Loucy (cell line): Measurements from ENCODE around the gene NOM1.

Experiments used
- H2AFZ ChIP-seq: fragments of 200-600 bp; sonication (generic); 2 replicates; pipeline ENCODE4 v1.6.0; 2016; ENCODE audit warnings: antibody characterized with exemption, mild to moderate bottlenecking, low read length, moderate library complexity
- H3F3A ChIP-seq: fragments of 200-600 bp; 2 replicates; pipeline ENCODE4 v1.6.0; 2016; ENCODE audit warnings: antibody characterized with exemption, low read depth, mild to moderate bottlenecking
- H3K27me3 ChIP-seq: fragments of 200-600 bp; sonication (generic); 2 replicates; pipeline ENCODE4 v1.6.1; 2014; ENCODE audit warnings: low read length, mild to moderate bottlenecking; ENCODE audit not compliant: insufficient read depth, poor library complexity, severe bottlenecking
- H3K36me3 ChIP-seq: fragments of 200-600 bp; sonication (generic); 2 replicates; pipeline ENCODE4 v1.6.1; 2016; ENCODE audit warnings: low read length; ENCODE audit not compliant: insufficient read depth
- H3K4me1 ChIP-seq: fragments of 200-600 bp; sonication (generic); 2 replicates; pipeline ENCODE4 v1.5.1; 2014; ENCODE audit warnings: low read length, mild to moderate bottlenecking; ENCODE audit not compliant: insufficient read depth, poor library complexity, severe bottlenecking
- H3K4me2 ChIP-seq: fragments of 200-600 bp; sonication (generic); 2 replicates; pipeline ENCODE4 v1.6.0; 2014; ENCODE audit warnings: antibody characterized with exemption, low read length, low read depth, mild to moderate bottlenecking; ENCODE audit not compliant: poor library complexity, severe bottlenecking
- H3K4me3 ChIP-seq: fragments of 200-600 bp; sonication (generic); 2 replicates; pipeline ENCODE4 v1.5.1; 2014; ENCODE audit warnings: low read length, mild to moderate bottlenecking, mixed read lengths; ENCODE audit not compliant: poor library complexity, severe bottlenecking
- H3K79me2 ChIP-seq: fragments of 200-600 bp; sonication (generic); 2 replicates; pipeline ENCODE4 v1.6.1; 2014; ENCODE audit warnings: low read length; ENCODE audit not compliant: insufficient read depth
- H3K9ac ChIP-seq: fragments of 200-600 bp; sonication (generic); 2 replicates; pipeline ENCODE4 v1.6.0; 2014; ENCODE audit warnings: mild to moderate bottlenecking, low read depth, low read length, moderate library complexity; ENCODE audit not compliant: poor library complexity, severe bottlenecking
- H3K9me2 ChIP-seq: fragments of 200-600 bp; sonication (generic); replicated peaks from 2 replicates; pipeline ENCODE4 v1.6.1; 2016; ENCODE audit warnings: low read depth, low read length, mixed read lengths
- H3K9me3 ChIP-seq: fragments of 200-600 bp; sonication (generic); 2 replicates; pipeline ENCODE4 v1.6.1; 2014; ENCODE audit warnings: mild to moderate bottlenecking, antibody characterized with exemption, low read length, low read depth; ENCODE audit not compliant: insufficient read depth
- H4K20me1 ChIP-seq: fragments of 200-600 bp; sonication (generic); 2 replicates; pipeline ENCODE4 v1.6.0; 2014; ENCODE audit warnings: antibody characterized with exemption, low read length, mild to moderate bottlenecking; ENCODE audit not compliant: insufficient read depth, poor library complexity, severe bottlenecking
- EZH2phosphoT487 ChIP-seq: fragments of 200-600 bp; IDR thresholded peaks from 2 replicates; pipeline ENCODE4 v1.6.1; 2018; ENCODE audit warnings: antibody characterized with exemption, mild to moderate bottlenecking, moderate library complexity, borderline replicate concordance
- TF ChIP-seq, protein P1 (sequence below): fragments of 200-600 bp; sonication (generic); conservative IDR thresholded peaks from 2 replicates; pipeline ENCODE4 v1.5.1; 2014; ENCODE audit warnings: mild to moderate bottlenecking, antibody characterized with exemption, low read length

Gene NOM1

DNA sequence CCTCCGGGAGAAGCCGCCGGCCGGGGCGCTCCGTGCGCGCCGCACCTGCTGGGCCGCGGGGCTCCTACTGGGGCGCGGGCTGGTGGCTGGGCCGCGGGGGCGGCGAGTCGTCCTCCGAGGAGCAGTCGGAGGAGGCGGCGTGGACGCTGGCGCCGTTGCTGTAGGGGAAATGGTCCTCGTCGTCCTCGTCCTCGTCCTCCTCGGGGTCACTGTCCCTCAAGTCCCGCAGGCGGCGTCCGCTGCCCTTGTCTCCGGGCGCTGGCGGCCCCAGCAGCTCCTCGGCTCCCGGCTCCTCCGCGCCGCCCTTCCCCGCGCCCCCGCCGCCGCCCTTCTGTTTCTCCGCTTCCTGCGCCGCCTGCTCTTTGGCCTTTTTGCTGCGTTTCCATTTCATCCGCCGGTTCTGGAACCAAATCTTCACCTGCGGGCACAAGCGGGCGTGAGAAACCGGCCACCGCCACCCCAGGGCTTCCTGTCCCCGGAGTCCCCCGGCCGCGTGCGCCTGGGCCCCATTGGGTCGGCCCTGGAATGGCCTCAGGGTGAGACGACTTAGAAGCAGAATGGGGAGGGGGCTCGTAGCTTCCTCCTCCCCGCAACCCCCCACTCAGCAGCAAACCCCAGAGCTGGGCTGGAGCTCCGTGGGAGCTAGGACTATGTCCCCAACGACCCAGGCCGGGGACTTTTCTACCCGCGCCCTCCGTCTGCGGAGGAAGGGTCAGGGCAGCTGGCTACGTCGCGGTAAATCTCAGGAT is 56.1 kb downstream of the NOM1 start:
- no peaks in the 10 kb centered on the region for H3K9me2 ChIP-seq
- no peaks in the 10 kb centered on the region for H3K79me2 ChIP-seq
- H4K20me1 ChIP-seq, result no peaks in the 10 kb centered on the region
- no peaks in the 10 kb centered on the region for H3K36me3 ChIP-seq
- H3K9me3 ChIP-seq, result no peaks in the 10 kb centered on the region
- no peak for TF ChIP-seq EZH2phosphoT487
- TF ChIP-seq, protein P1, sequence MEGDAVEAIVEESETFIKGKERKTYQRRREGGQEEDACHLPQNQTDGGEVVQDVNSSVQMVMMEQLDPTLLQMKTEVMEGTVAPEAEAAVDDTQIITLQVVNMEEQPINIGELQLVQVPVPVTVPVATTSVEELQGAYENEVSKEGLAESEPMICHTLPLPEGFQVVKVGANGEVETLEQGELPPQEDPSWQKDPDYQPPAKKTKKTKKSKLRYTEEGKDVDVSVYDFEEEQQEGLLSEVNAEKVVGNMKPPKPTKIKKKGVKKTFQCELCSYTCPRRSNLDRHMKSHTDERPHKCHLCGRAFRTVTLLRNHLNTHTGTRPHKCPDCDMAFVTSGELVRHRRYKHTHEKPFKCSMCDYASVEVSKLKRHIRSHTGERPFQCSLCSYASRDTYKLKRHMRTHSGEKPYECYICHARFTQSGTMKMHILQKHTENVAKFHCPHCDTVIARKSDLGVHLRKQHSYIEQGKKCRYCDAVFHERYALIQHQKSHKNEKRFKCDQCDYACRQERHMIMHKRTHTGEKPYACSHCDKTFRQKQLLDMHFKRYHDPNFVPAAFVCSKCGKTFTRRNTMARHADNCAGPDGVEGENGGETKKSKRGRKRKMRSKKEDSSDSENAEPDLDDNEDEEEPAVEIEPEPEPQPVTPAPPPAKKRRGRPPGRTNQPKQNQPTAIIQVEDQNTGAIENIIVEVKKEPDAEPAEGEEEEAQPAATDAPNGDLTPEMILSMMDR, result no peak
- H3K4me3 ChIP-seq, result no peak overlapping the region
- no peaks in the 10 kb centered on the region for H3K4me1 ChIP-seq
- no peaks in the 10 kb centered on the region for H3F3A ChIP-seq
- no peak overlapping the region for H3K4me2 ChIP-seq
- no peak overlapping the region for H3K9ac ChIP-seq
- H3K27me3 ChIP-seq, result no peaks in the 10 kb centered on the region
- no peak overlapping the region for H2AFZ ChIP-seq

DNA sequence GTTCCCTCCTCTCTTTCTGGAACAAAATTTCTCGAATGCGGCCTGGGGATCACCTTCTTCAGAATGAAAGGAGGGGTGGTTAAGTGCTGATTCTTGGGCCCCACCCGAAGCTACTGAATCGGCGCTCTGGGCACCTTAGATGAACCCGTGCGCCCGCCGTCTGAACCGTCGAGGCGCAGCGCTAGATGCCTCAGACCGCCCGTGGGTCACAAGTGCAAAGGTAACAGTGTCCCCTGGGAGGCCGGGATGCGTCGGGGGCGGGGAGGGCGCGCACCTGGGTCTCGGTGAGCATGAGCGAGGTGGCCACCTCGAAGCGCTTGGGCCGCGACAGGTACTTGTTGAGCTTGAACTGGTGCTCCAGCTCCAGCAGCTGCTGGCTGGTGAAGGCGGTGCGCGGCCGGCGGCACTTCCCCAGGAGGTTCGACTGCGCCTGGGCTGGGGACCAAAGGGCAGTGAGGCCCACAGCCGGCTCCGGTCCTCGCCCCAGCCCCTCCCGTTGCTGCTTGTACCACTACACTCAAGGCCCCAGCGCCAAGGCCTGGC is 56.8 kb downstream of the NOM1 start:
- no peak overlapping the region for H3K4me2 ChIP-seq
- TF ChIP-seq EZH2phosphoT487, result no peak
- TF ChIP-seq, protein P1, result no peak
- H3K9me3 ChIP-seq, result no peaks in the 10 kb centered on the region
- H3K9me2 ChIP-seq, result no peaks in the 10 kb centered on the region
- H3F3A ChIP-seq, result no peaks in the 10 kb centered on the region
- no peaks in the 10 kb centered on the region for H3K79me2 ChIP-seq
- H3K4me3 ChIP-seq, result no peak overlapping the region
- no peaks in the 10 kb centered on the region for H3K27me3 ChIP-seq
- H3K9ac ChIP-seq, result no peak overlapping the region
- no peaks in the 10 kb centered on the region for H4K20me1 ChIP-seq
- H3K4me1 ChIP-seq, result no peaks in the 10 kb centered on the region
- no peak overlapping the region for H2AFZ ChIP-seq
- H3K36me3 ChIP-seq, result no peaks in the 10 kb centered on the region

DNA sequence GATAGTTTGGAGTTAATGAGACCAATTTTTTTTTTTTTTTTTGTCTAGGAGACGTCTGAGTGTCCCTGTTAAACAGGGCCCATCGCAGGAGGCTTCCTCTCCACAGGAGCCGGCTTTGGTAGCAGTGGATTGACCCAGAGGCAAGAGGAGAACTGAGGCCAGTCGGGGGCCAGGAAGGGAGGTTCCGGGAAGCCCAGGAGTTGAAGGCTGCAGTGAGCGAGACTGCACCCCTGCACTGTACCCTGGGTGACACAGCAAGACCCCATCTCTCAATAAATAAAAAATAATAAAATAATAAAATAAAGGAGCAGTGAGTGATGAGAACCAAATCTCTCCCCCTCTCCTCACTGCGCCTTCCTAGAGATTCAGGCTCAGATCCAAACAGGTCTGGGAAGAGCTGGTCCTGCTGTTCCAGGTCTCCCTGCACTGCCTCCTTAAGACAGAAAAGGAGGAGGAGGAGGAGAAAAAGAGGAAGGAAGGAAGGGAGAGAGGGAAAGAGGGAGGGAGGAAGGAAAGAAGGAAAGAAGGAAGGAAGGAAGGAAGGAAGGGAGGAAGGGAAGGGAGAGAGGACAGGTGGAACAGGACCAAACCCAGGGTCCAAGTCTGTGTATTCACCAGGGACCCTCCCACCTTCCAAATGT is 57.4 kb downstream of the NOM1 start:
- TF ChIP-seq EZH2phosphoT487, result no peak
- TF ChIP-seq, protein P1, result no peak
- no peak overlapping the region for H3K4me3 ChIP-seq
- H3K79me2 ChIP-seq, result no peaks in the 10 kb centered on the region
- no peaks in the 10 kb centered on the region for H3K4me1 ChIP-seq
- no peaks in the 10 kb centered on the region for H3K9me2 ChIP-seq
- no peaks in the 10 kb centered on the region for H3K27me3 ChIP-seq
- no peak overlapping the region for H3K4me2 ChIP-seq
- no peaks in the 10 kb centered on the region for H3K36me3 ChIP-seq
- H4K20me1 ChIP-seq, result no peaks in the 10 kb centered on the region
- H3K9ac ChIP-seq, result no peak overlapping the region
- H3F3A ChIP-seq, result no peaks in the 10 kb centered on the region
- H3K9me3 ChIP-seq, result no peaks in the 10 kb centered on the region
- no peak overlapping the region for H2AFZ ChIP-seq
